ENCODE results near the gene SLC6A6.

DNA sequence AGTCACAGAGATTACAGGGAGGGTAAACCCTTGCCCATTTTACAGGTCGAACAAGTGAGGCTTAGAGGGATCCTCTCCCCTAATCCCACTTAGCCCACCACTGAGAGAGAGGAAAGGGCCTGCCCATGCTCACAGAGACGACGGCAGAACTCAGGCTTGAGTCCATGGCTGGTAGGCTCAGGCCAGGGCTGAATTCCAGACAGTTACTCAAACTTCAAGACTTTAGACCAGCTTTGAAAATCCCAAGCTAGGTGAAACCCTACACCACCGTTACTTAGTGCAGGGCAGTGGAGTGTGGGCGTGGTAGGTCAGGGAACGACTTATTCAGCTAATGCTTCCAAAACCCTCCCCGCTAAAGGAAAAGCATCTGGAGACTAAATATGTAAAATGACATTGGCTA is 121.4 kb downstream of the SLC6A6 start:
- TF ChIP-seq CTCF (IDR thresholded peaks at IDR 0.05; ENCODE audit: low read length) (no peak), EZH2 (IDR thresholded peaks at IDR 0.05; ENCODE audit: borderline replicate concordance, low read length) (no peak)

Data from OCI-LY1 (cell line).